Thyroid gland (tissue), 4 donors: ENCODE measurements around the gene PIK3CG.

Experiments used
- CTCF ChIP-seq, 6 experiments: fragments of 200-600 bp in 3 of 6; fragments of 450-650 bp in 3 of 6; sonication (generic) in 3 of 6; IDR thresholded peaks; one replicate each; pipeline ENCODE4 v1.5.1; 2016 to 2019; ENCODE audit warnings: antibody characterized with exemption in 6 of 6, mild to moderate bottlenecking in 2 of 6, inconsistent platforms in 1 of 6, moderate library complexity in 1 of 6
- POLR2A ChIP-seq, 2 donors: fragments of 450-650 bp; IDR thresholded peaks; one replicate each; pipeline ENCODE4 v1.6.1; 2017; ENCODE audit warnings: antibody characterized with exemption in 2 of 2, mild to moderate bottlenecking in 2 of 2, moderate library complexity in 1 of 2

- no peak for TF ChIP-seq CTCF (IDR thresholded peaks at IDR 0.05)
- TF ChIP-seq POLR2A (IDR thresholded peaks at IDR 0.05) = no peak
Observed at GRCh38 chr7:106890952-106891351, 25.9 kb downstream of the PIK3CG start.
